Activated T-cell treated with anti-CD3 and anti-CD28 coated beads, Interleukin-2, amount 50 U/mL, for 4 hours (primary cell): Measurements from ENCODE around the gene VEGFC. TPM values are rescaled to one million over a fixed set of nuclear protein-coding genes. Genes with fewer than 3 reads are reported as not detected.

Source experiments
- ATAC-seq, 2 donors: fragments of 200-7000 bp; cut with Tn5 transposase; one replicate each; pipeline ENCODE4 v1.10.0; 2021
- DNase-seq: peaks from one replicate; pipeline ENCODE4 v3.0.0-alpha.2; 2020
- H3K27me3 Mint-ChIP-seq: one replicate; pipeline ENCODE4 v1.8.0; 2021; ENCODE audit warnings: low read depth, mixed read lengths
- H3K36me3 Mint-ChIP-seq: one replicate; pipeline ENCODE4 v1.8.0; 2022; ENCODE audit warnings: mixed read lengths; ENCODE audit not compliant: insufficient read depth
- H3K4me1 Mint-ChIP-seq: one replicate; pipeline ENCODE4 v1.8.0; 2021; ENCODE audit warnings: low read depth, mixed read lengths
- H3K4me3 Mint-ChIP-seq: one replicate; pipeline ENCODE4 v1.8.0; 2021; ENCODE audit warnings: mild to moderate bottlenecking, moderate library complexity, mixed read lengths
- H3K9me3 Mint-ChIP-seq: one replicate; pipeline ENCODE4 v1.8.0; 2021; ENCODE audit warnings: mixed read lengths
- total RNA-seq, 3 donors: library from RNA; stranded (reverse); gene quantifications; one replicate each; pipeline ENCODE4 v1.2.1, GENCODE V29; 2021

The VEGFC gene
- total RNA-seq, 3 donors from 2014 or later: 0.11 to 0.14 TPM; not detected in 1

DNA sequence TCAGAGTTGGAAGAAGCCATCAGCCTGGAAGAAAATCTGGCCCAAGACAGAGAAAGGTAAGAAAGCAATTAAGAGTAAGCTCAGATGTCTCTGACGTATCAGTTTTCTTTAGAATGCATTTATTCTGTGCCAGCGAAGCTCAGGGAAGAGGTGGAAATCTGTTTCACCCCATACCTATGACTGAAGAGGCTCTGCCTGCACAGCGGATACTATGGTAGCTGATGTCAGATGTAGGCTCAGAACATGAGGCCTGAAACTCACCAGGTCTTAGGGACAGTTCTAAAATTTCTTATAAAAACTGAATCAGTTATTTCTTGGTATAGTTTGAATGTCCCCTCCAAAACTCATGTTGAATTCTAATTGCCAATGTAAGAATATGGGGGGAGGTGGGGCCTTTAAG, 30.9 kb downstream of the VEGFC start:
- Mint-ChIP-seq H3K4me1 (no peaks in the 10 kb centered on the region), H3K36me3 (no peaks in the 10 kb centered on the region), H3K27me3 (no peaks in the 10 kb centered on the region), H3K4me3 (no peak overlapping the region), H3K9me3 (peaks cover 11% of the 10 kb centered on the region)
- DNase-seq (no peak), ATAC-seq (no peak)

DNA sequence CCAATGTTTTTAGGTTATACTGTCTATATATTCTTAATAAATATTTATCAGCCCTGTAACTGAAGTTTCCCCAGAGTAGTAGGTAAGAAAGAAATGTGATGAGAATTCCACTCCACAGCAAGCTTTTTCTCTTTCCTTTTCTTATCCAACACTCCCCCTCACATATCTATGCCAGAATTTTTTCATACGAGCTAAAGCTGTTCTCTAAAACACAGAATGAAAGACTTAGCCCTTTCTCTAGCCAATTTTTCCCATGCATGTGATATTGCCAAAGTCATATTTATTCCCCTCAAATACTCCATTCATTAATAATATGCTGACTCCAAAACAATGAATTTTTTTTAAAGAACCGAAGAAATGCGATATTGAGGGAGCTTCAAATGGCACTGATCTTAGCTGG, 32.3 kb downstream of the VEGFC start:
- DNase-seq (no peak), ATAC-seq (no peak)
- Mint-ChIP-seq H3K9me3 (peaks cover 4% of the 10 kb centered on the region), H3K4me1 (no peaks in the 10 kb centered on the region), H3K36me3 (no peaks in the 10 kb centered on the region), H3K4me3 (no peak overlapping the region), H3K27me3 (no peaks in the 10 kb centered on the region)

DNA sequence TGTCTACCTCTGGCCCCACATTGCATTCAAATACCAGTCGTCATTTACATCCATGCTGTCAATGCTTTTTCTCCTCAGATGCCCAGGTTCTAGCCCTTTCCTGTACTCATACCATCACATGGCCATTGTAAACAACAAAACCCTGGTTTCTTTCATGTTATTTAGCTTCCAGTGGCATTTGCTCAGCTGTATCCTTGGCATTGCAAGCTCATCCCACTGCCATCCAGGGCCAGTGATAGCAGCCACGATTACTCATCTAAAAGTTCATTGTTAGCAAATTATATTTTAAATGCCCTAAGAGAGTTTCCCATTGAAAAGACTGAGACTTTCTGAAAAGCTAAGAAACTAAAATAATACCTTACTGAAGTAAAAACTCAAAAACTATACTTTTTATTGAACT, 34.0 kb downstream of the VEGFC start:
- H3K4me1 Mint-ChIP-seq: no peaks in the 10 kb centered on the region

DNA sequence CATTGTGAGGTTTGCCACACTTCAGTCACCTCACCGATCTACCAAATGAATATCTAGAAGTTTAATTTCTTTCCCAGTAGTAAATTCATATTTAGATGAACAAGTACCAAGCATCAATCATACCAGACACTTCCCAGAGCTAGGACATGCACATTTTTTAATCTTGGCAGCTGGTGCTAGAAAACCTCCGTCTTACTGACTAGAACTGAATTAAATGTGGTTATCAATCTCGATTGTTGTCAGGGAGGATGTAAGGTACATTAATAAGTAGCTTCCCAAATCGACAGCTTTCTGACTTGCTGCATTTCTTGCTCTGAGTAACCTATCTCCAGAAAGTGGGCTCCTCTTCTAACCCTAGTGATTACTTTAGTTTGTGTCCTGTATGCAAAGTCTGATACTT, 34.4 kb downstream of the VEGFC start:
- ATAC-seq: no peak
- Mint-ChIP-seq H3K27me3 (no peaks in the 10 kb centered on the region), H3K4me3 (no peak overlapping the region), H3K36me3 (no peaks in the 10 kb centered on the region), H3K9me3 (no peaks in the 10 kb centered on the region), H3K4me1 (no peaks in the 10 kb centered on the region)
- DNase-seq: no peak

More for the DNA sequence above, 34.0 kb downstream of the VEGFC start:
- H3K9me3 Mint-ChIP-seq: no peaks in the 10 kb centered on the region
- no peaks in the 10 kb centered on the region for H3K27me3 Mint-ChIP-seq
- no peaks in the 10 kb centered on the region for H3K36me3 Mint-ChIP-seq
- no peak for ATAC-seq
- no peak for DNase-seq
- H3K4me3 Mint-ChIP-seq: no peak overlapping the region

DNA sequence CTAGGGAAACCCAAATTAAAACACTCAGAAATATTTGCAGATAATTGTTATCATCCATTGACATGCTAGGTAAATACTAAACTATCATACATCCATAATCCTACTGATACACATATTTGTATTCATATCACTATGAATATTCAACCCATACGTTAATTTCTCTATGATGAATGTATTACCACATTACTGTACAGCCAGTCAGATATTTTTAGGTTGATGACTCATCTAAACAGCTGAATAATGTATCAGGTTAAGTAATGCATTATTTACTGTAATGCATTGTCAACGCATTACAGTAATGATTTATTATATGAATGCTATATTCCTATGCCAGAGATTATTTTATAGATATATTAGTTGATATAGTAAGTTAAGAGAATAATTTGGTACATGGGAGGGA, 37.1 kb downstream of the VEGFC start:
- DNase-seq (no peak), ATAC-seq (no peak)
- Mint-ChIP-seq H3K36me3 (no peaks in the 10 kb centered on the region), H3K9me3 (no peaks in the 10 kb centered on the region), H3K4me3 (no peak overlapping the region), H3K4me1 (no peaks in the 10 kb centered on the region), H3K27me3 (no peaks in the 10 kb centered on the region)

DNA sequence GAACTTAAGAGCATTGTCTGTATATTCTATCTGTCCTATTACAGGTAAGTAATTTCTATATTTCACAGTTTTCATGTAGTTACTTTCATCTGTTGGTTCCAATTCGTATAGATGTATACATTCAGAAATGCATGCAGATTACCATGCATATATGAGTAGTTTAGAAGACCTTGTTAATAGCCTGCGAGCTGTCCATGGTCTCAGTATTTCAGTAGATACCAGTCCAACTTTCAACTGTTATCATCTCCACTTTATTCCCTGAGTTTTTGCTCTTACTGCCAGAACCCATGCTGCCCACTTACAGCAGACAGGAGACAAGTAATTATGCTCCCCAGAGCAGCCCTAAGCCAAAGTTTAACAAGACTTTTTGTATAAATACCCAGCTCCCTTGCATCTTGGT, 37.7 kb downstream of the VEGFC start:
- Mint-ChIP-seq H3K36me3 (no peaks in the 10 kb centered on the region), H3K27me3 (no peaks in the 10 kb centered on the region), H3K4me3 (no peak overlapping the region), H3K9me3 (no peaks in the 10 kb centered on the region), H3K4me1 (no peaks in the 10 kb centered on the region)
- ATAC-seq (no peak), DNase-seq (no peak)

DNA sequence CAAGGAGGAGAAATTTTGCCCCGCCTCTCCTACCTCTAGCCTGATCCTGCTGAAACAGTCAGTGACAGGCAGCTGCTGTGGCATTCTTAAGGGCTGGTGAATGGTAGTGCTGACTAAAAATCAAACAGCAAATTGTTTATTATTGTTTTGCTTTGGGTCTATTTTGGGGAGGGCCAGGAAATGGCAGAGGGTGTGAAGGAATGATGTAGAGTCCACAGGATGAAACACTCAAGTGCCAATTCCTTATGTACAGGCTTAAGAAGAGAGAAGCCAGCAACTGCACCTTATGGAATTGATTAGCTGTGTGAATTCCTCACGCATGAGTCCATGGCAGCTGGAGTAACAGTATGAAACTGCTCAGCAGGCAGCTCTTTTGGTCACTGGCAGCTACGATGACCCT, 39.7 kb downstream of the VEGFC start:
- H3K36me3 Mint-ChIP-seq: no peaks in the 10 kb centered on the region
- no peak overlapping the region for H3K4me3 Mint-ChIP-seq
- H3K27me3 Mint-ChIP-seq: no peaks in the 10 kb centered on the region
- ATAC-seq: no peak
- H3K4me1 Mint-ChIP-seq: no peaks in the 10 kb centered on the region
- DNase-seq: no peak
- no peaks in the 10 kb centered on the region for H3K9me3 Mint-ChIP-seq

DNA sequence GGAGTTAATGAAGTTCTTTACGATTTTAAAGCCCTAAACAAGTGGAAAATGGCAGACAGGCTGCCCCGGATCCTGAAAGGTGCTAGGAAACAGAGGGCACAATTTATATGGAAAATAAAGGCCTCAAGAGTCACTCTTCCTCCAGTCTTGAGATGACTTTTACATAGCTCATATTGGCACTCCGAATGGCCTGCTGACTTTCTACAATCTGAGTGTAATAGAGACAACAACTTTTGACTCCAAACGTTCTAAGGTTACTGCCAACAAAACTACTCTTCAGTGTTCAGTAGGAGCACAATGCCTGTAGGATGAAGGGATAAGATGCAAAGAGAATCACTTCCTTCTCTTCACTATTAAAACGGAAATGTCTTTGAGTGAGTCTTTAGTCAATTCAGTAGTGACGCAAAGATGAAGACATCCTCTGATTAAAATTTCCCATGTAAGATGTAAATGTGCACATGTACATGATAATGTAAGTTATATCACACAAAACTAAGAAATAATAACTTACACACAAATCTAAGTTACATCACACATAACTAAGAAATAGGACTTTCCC, 40.5 kb downstream of the VEGFC start:
- H3K4me3 Mint-ChIP-seq: no peak overlapping the region
- no peaks in the 10 kb centered on the region for H3K36me3 Mint-ChIP-seq

DNA sequence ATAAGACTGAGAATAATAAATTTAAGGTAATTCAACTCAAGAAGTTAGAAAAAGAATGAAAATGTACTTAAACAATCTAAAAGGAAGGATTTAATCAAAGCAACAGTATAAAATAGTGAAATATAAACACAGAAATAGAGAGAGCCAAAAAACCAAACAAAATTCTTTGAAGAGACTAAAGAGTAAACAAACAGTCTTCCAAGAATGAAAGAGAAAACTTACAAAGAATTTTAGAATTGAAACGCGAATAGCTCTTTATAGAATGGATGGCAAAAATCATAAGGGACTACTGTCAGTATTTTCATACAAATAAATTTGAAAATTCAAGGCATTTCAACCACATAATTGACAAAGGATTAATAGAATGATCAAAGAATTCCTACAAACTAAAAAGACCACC, 41.7 kb downstream of the VEGFC start:
- DNase-seq (no peak), ATAC-seq (no peak)
- Mint-ChIP-seq H3K27me3 (no peaks in the 10 kb centered on the region), H3K9me3 (no peaks in the 10 kb centered on the region), H3K4me3 (no peak overlapping the region), H3K36me3 (no peaks in the 10 kb centered on the region), H3K4me1 (no peaks in the 10 kb centered on the region)

More for the DNA sequence above, 40.5 kb downstream of the VEGFC start:
- H3K4me1 Mint-ChIP-seq: no peaks in the 10 kb centered on the region
- H3K9me3 Mint-ChIP-seq: no peaks in the 10 kb centered on the region
- no peaks in the 10 kb centered on the region for H3K27me3 Mint-ChIP-seq
- DNase-seq (no peak), ATAC-seq (no peak)

DNA sequence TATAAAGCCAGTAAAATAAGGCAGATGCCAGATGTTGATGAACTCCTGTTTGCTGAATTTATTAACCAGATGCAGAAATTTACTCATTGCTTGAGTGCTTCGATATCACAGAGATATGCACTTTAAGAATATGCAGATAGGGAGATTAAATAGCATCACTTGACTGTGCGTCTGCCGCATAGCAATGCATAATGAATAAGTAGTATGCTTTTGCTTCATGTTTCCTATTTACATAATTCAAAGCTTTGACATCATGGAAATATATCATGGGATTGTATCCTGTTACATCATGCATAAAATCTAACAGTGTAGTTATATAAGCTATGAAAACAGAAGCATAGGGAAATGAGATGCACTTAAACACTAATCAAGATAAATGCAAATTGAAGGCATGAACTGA, 45.9 kb downstream of the VEGFC start:
- no peaks in the 10 kb centered on the region for H3K9me3 Mint-ChIP-seq
- H3K4me3 Mint-ChIP-seq: no peak overlapping the region
- no peaks in the 10 kb centered on the region for H3K27me3 Mint-ChIP-seq
- ATAC-seq (no peak), DNase-seq (no peak)
- no peaks in the 10 kb centered on the region for H3K4me1 Mint-ChIP-seq
- no peaks in the 10 kb centered on the region for H3K36me3 Mint-ChIP-seq

DNA sequence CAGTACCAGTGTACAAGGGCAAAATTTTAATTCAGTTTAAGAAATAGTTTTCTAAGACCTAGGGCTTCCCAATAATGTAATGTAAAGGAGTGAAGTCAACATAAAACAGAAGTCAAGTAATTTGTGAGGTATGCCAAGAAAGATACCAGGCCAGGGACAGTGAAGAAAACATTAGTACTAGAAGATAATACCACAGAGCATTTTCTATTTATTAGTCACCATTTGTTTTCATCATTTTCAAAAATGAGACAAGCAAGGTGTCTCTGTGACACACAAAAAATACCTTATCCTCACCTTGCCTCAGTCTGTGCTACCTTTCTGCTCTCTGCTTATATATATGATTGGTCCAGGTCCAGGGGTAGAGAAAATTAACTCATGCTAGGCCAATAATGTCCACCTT, 46.8 kb downstream of the VEGFC start:
- Mint-ChIP-seq H3K9me3 (no peaks in the 10 kb centered on the region), H3K4me3 (no peak overlapping the region)

DNA sequence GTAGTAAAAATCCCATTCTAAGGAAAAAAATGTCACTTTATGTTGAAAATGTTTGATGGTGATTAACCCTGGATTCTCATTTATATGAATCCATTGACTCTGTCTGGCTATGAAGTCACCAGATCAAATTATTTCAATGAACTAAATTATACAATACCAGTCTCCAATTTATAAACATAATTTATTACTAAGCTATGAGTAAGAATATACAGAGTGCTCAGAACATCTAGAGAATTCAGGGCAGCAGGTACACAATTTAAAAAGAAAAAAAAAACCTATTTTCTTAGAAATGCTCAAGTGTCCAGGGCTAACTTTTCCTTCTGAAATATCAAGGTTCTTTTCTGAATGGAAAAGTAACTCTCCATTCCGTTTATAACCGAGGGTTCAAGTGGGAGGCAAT, 48.6 kb downstream of the VEGFC start:
- Mint-ChIP-seq H3K36me3 (no peaks in the 10 kb centered on the region), H3K9me3 (no peaks in the 10 kb centered on the region), H3K4me1 (no peaks in the 10 kb centered on the region), H3K4me3 (no peak overlapping the region), H3K27me3 (no peaks in the 10 kb centered on the region)
- DNase-seq (no peak), ATAC-seq (no peak)

More for the DNA sequence above, 46.8 kb downstream of the VEGFC start:
- H3K27me3 Mint-ChIP-seq: no peaks in the 10 kb centered on the region
- no peaks in the 10 kb centered on the region for H3K4me1 Mint-ChIP-seq
- no peak for DNase-seq
- H3K36me3 Mint-ChIP-seq: no peaks in the 10 kb centered on the region
- ATAC-seq: no peak

DNA sequence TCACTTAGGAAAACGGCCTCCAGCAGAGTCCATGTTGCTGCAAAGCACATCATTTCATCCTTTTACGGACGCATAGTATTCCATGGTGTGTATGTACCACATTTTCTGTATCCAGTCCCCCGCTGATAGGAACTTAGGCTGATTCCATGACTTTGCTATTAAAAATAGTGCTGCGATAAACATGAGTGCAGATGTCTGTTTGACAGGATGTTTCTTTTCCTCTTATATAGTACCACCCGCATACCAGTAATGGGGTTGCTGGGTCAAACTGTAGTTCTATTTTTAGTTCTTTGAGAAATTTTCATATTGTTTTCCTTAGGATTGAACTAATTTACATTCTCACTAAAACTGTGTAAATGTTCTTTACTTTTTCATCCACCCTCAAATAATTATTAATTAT, 50.5 kb downstream of the VEGFC start:
- DNase-seq (no peak), ATAC-seq (no peak)
- no peaks in the 10 kb centered on the region for H3K36me3 Mint-ChIP-seq
- H3K9me3 Mint-ChIP-seq: no peaks in the 10 kb centered on the region
- no peaks in the 10 kb centered on the region for H3K27me3 Mint-ChIP-seq
- H3K4me1 Mint-ChIP-seq: no peaks in the 10 kb centered on the region
- H3K4me3 Mint-ChIP-seq: no peak overlapping the region

DNA sequence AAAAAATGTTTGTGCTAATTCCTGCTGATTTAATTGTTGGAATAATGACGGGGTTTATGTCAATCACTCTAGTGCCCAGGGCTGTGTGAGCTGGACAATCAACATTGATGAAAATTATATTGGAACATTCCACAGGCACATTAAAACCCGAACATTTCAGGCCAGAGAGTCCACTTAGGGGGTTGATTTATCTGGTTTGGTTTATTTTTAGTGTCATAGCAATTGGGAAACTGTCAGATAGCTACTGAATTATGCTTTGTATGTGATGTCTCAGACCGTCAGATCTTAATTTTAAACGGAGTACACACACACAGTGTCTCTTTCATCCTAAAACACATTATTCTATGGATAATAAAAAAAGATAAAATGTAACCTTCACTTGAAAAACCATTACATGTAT, 51.5 kb downstream of the VEGFC start:
- no peaks in the 10 kb centered on the region for H3K4me1 Mint-ChIP-seq
- no peak for ATAC-seq

DNA sequence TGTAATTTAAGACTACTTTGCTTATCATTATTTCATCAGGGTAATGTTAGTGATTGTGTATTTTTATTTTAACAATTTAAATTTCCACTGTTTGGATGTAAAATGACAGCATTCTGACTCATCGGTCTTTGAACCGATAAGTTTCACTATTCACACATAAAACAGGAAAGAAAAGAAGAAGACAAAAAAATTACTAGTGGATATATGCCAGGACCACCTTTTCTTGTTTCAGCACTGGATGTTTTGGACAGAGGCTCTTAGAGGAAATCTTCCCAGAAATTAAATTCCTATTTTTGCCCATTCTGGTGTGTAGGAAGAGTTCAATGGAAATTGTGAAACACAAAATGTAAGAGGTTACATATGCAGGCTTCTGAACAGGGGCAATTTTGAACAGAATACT, 57.4 kb downstream of the VEGFC start:
- DNase-seq: no peak
- ATAC-seq: no peak
- no peaks in the 10 kb centered on the region for H3K4me1 Mint-ChIP-seq
- H3K27me3 Mint-ChIP-seq: no peaks in the 10 kb centered on the region
- H3K9me3 Mint-ChIP-seq: no peaks in the 10 kb centered on the region
- no peaks in the 10 kb centered on the region for H3K36me3 Mint-ChIP-seq
- no peak overlapping the region for H3K4me3 Mint-ChIP-seq

More for the DNA sequence above, 51.5 kb downstream of the VEGFC start:
- no peak overlapping the region for H3K4me3 Mint-ChIP-seq
- no peaks in the 10 kb centered on the region for H3K36me3 Mint-ChIP-seq
- no peaks in the 10 kb centered on the region for H3K9me3 Mint-ChIP-seq
- no peak for DNase-seq
- no peaks in the 10 kb centered on the region for H3K27me3 Mint-ChIP-seq

DNA sequence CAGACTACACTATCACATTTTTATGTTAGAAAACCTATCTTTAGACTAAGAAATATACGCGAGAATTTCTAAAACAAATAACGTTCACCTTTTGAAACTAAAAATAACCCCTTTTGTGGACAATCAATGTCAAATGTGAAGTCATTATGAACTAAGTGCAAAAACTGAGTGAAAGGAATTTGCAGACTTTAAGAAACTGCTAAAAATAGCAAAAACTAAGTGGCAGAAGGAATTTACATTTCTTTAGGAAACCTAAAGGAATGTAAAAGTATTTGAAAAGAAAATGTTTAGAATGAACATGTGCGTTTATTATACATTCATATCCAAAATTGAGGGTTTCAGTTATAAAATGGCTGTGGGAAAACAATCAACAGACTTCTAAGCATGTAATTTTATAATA, 58.3 kb downstream of the VEGFC start:
- no peaks in the 10 kb centered on the region for H3K9me3 Mint-ChIP-seq
- no peak overlapping the region for H3K4me3 Mint-ChIP-seq
- ATAC-seq (no peak), DNase-seq (no peak)
- no peaks in the 10 kb centered on the region for H3K27me3 Mint-ChIP-seq
- H3K36me3 Mint-ChIP-seq: no peaks in the 10 kb centered on the region
- H3K4me1 Mint-ChIP-seq: no peaks in the 10 kb centered on the region
